Liver (tissue), 3 donors: ENCODE results near the gene PRRG4.

Experiments
- JUND ChIP-seq, 2 donors: IDR thresholded peaks; 2 replicates each; pipeline ENCODE4 v1.6.1; 2016; ENCODE audit warnings: antibody characterized with exemption in 2 of 2
- RAD21 ChIP-seq, 2 donors: IDR thresholded peaks; 2 replicates each; pipeline ENCODE4 v1.6.1; 2016; ENCODE audit warnings: antibody characterized with exemption in 2 of 2, mild to moderate bottlenecking in 2 of 2
- TF ChIP-seq, protein P1 (sequence below): fragments of 150-350 bp; IDR thresholded peaks from 2 replicates; pipeline ENCODE4 v1.5.1; 2017; ENCODE audit warnings: improper control_type of control experiment, low read depth, low read length; ENCODE audit not compliant: missing input control
- donor health status: healthy.
- donor health status: healthy.

DNA sequence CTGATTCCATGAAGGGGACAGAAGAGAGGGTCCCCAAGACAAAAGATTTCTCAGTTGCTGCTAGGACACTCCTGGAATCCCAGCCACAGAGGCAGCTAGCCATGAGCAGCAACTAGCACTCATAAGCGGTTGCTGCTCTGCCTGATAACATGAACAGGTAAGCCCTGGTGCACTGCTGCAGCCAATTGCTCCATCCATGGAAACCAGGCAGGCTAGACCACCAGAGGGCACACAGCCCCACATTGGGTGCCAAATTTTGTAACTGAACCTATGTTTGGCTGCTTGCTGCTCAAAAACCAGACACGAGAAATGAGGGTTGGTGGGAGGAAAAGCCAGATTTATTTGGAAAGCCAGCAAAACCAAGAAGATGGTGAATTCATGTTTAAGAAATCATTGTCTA, 40.9 kb downstream of the PRRG4 start:
- TF ChIP-seq JUND (IDR thresholded peaks at IDR 0.05), result no peak
- peak; percentile 58 to 73 for TF ChIP-seq RAD21 (IDR thresholded peaks at IDR 0.05)
- TF ChIP-seq, protein P1, sequence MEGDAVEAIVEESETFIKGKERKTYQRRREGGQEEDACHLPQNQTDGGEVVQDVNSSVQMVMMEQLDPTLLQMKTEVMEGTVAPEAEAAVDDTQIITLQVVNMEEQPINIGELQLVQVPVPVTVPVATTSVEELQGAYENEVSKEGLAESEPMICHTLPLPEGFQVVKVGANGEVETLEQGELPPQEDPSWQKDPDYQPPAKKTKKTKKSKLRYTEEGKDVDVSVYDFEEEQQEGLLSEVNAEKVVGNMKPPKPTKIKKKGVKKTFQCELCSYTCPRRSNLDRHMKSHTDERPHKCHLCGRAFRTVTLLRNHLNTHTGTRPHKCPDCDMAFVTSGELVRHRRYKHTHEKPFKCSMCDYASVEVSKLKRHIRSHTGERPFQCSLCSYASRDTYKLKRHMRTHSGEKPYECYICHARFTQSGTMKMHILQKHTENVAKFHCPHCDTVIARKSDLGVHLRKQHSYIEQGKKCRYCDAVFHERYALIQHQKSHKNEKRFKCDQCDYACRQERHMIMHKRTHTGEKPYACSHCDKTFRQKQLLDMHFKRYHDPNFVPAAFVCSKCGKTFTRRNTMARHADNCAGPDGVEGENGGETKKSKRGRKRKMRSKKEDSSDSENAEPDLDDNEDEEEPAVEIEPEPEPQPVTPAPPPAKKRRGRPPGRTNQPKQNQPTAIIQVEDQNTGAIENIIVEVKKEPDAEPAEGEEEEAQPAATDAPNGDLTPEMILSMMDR, result peak; percentile 30
